GM18873 (cell line): ENCODE results near the gene WDR11.

Source experiments
- ATAC-seq: cut with Tn5 transposase; IDR thresholded peaks from one replicate; pipeline ENCODE4 v1.9.1; 2021; ENCODE audit warnings: mild to moderate bottlenecking, moderate library complexity, moderate number of reproducible peaks; ENCODE audit not compliant: unreplicated experiment, low FRiP score

The WDR11 gene

GRCh38 chr10:120850911-120851865, at the start of gene WDR11:
Gene WDR11 (plus strand): TSS chr10:120851362. CDS start chr10:120851421, 59 bp downstream.
- peak; percentile 92 for ATAC-seq

- ATAC-seq = no peak
Measured at GRCh38 chr10:120802935-120803334, 48.2 kb upstream of the WDR11 start.

DNA sequence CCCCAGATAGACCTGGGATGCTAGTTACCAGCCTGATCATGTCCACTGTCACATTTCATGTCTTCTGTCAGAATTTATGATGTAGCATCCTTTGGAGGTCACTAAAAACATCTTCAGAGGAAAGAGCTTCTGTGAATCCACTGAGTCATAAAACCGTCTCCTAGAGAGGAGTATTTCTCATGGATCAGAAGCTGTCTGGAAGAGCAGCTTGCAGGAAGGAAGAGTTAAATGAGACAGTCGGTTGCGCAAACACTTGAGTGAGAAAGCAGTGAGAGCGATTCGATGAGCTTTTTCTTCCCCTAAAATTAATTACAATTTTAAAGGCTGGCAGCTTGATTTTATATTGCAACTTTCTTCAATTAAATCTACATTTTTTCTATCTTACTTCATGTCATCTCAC, 47.2 kb upstream of the WDR11 start:
- ATAC-seq = no peak

GRCh38 chr10:120805014-120805812, 45.9 kb upstream of the WDR11 start:
- no peak for ATAC-seq

DNA sequence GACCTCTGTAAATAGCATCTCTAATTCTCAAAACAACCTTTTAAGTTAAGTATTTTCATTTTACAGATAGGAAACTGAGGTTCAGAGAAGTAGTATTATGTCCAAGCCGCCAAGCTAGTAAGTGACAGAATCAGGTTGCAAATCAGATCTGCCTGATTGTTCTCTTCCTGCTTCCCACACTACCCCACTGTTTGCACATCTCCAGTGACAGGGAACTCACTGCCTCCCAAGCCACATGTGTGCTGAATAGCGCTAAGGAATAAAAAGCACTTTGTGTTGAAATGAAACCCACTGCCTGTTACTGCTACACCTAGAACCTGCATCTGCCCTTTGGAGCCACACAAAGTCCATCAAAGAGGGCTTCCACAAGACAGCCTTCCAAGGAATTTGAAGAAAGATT, 45.1 kb upstream of the WDR11 start:
- ATAC-seq = no peak

DNA sequence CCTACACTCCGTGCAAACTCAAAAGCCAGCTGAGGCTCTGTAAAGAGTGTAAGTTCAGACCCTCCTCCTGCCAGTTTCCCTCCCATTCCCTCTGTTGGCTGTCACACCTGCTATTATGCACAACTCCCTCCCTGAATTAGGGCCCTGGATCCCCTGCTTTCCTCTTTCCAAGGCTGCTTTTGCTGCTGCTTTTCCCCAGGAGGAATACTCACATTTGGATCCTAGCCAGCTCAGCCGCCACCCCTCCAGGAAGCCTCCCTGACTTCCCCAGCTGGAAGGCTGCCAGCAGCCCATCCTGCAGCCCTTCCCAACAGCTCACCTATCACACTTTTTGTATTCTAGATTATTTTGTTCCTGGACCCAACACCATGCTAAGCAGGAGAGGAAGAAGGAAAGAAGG, 40.9 kb upstream of the WDR11 start:
- ATAC-seq = no peak

- no peak for ATAC-seq
Measured at GRCh38 chr10:120813085-120813484, 38.1 kb upstream of the WDR11 start.

GRCh38 chr10:120818301-120818700, 32.9 kb upstream of the WDR11 start:
- ATAC-seq = no peak

GRCh38 chr10:120819366-120819765, 31.8 kb upstream of the WDR11 start:
- ATAC-seq = no peak

DNA sequence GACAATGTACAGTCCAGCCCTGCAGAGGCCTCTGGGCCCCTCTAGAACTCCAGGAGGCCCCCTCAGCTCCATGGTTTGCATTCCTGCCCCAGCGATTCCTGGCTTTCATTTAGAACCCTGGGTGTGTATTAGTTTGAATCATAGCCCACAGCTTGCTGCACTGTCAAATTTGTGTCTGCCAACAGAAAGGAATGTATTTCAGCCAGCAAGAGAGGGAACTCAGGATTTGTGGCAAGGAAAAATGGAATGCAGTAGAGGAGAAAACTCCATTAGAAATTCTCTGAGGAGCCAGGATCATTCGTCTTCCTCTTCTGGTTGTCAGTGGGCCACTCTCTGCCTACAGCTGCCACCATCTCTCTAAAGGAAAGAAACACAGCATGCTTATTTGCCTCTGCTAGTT, 27.9 kb upstream of the WDR11 start:
- ATAC-seq = no peak

DNA sequence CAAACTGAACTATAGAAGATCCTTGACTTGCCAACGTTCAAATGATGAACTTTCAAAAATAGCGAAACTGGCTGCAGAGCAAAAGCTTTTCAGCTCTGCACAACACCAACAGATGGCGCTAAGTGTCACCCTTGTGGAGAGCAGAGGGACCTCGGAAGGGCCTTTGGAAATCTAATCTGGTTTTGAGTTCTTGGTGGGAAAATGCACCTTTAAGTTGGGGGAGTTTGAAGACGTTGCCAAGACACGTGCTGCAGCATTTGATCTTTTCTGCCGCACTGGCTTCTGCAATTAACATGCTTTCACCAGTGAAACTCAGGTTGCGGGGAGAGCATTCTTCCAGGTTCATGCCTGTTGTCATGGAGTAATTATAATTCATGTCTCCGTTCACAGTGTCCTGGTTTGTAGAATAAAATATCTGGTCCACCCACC, 26.3 kb upstream of the WDR11 start:
- no peak for ATAC-seq

DNA sequence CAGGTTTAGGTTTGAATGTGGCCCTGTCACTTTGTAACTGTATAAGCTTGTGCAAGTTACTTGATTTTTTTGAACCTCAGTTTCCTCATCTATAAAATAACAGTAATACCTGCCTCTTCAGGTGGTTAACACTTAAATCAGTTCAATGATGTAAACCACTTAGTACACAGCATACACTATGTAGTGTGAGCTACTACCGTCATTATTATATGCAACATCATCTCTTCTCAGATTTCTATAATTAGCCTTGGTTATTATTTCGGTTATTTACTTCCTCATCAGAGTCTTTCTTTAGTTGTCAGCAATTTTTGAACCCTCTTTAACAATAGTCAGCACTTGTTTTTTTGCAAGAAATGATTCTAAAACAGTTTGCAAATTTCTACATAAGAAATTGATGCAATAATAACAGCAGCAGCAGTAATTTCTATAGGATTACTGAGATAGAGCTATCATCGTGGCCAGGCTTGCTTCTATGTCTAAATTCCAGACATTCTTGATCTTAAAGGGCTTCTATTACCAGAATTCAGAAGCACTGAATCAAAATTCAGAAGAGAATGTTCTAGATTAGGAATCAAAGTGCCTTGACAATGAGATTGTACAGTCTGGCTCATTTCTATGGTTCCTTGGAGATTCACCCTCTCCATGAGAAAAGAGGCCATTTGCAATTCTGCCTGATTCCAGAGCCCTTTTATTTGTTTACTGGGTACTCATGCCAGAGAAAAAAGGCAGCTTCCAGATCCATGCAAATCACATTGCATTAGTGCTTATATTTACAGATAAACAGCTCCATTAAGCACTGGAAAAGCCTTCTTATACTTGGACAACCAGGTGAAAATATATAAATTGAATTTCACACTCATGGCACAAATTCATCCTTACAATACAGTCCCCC, 25.0 kb upstream of the WDR11 start:
- ATAC-seq = no peak

DNA sequence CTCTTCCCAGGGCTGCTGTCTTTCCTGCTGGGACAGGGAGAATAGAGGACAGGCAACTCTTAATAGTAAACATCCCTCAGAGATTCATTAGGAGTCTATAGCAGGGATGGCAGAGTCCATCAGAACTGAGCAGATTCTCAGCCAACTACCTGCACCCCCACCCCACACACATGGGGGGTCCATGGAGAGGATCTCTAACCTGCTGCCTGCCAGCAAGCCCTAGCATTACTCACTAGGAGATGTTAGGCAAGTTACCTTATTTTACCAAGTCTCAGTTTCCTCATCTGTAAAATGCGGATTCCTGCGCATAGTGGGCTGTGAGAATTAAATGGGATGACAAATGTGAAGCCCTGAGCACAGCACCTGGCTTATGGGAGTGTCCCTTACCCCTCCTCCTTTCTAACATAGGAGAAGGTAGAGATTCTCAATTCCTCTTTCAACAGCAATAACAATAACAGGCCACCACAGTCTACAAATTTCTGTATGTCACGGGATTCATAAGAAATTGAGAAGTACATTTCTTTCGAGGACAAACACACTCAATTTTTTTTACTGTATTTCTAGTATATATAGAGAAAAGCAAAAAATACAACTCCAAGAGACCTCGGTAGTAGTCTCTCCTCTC, 23.8 kb upstream of the WDR11 start:
- ATAC-seq = no peak

DNA sequence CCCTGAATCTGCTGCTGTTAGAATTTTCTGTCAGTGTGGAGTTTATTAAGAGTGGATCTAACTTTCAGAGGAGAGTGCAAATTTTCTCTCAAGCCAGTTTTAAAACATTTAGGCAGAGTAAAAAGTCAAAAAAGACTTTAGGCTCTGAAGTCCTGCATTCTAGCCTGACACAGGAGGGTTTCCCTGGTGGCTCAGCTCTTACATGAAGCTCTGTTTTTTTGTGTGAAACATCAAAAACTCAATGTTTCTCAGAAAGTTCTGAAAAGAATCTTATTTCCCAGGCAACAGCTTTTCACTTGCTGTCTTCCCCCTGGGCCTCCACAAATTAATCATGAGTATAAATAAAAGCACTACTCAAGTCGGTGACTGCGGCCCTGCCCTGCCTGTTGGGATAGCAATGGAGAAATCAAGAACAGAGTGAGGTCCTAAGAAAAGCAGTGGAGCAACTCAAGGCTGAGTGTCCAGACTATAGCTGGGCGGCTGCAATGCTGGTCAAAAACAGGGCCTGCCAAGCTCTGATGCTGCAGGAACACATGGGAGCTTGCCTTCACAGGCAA, 22.3 kb upstream of the WDR11 start:
- no peak for ATAC-seq

DNA sequence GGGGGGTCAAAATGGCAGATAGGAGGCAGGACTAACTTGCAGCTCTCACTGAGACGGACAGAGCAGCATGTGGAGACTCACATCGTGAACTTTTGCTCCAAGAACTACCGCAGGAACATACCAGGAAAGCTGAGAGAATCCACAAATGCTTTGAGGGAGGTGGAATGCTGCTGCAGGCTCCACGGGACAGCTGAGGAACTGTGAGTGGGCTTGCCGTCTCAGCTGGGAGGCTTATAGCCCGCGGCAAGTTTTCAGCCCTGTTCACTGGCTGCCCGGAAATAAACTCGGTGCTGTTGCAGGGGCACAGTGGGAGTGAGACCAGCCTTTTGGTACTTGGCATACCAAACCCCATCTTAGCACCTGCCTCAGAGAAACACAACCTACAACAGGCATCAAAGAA, 19.1 kb upstream of the WDR11 start:
- no peak for ATAC-seq

DNA sequence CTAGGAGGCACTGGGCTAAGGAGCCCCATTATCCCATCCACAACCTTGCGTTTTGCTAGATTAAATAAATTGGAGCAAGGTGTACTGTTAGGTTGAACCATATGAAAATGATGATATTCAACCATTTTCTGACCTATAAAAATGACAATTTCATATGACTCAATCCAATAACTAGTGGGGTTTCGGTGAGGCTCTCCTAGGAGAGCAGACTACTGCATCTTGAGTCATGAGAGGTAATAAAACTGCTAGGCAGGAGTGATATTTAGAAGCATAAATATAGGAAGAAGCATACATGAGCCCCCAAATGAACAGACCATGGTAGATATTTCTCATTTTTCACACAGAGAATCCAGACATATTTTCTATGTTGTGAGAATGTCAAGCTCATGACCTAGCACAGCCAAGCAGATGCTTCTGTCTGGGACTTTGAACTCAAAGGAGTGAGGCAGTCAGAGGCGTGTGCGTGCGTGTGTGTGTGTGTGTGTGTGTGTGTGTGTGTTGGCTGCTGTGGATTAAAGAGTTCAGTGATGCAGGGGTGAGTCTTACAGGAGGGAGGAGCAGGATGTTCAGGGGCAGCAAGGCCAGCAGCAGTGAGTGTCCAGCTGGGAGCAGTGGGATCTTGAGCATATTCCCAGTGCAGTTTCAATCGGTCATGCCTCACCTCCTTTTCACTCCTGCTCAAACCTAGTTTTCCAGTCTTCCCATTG, 17.8 kb upstream of the WDR11 start:
- no peak for ATAC-seq

DNA sequence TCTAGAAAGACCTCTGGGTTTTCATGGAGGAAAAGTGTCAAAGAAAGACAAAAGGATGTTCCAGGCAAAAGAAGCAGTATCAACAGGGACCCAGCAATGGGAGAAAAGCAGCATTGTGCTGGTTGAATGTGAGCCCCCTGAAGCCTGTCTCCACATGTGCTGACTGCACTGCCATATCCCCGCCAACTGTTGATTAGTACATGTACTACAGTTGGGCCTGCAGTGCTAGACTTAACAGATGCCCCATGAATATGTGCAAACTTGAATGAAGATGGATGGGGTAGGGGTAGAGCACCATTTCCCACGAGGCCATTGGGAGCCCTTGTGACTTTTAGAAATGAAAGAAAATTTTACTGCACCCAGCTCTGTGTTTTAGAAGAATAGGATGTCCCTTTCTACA, 15.6 kb upstream of the WDR11 start:
- ATAC-seq = no peak

GRCh38 chr10:120838941-120839340, 12.2 kb upstream of the WDR11 start:
- no peak for ATAC-seq

DNA sequence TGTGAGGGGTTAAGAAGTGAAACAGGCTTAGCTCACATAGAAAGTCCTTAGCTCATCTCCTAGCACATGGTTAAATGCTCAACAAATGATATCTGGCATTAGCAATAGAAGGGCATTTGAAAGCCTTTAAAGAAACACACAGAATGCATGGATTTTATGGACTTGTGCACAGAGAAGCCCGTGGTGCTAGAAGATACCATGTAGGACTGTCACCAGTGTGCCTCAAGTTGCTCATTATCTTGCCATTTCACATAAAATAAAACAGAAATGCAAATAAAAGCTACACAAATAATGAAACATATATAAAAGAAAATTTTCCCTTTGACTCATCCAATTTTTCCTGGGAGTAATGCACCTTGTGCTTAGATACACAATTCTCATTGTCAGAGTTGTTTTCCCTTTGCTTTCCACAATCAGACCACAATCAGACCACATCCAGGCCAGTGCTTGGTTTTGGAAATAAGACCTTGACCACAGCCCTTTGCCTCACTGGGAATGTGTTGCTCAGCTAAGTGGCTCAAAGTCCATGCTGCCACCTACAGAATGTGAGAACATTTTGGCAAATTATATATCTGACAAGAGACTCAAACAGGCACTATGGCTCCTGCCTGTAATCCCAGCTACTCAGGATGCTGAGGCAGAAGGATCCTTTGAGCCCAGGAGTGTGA, 9.5 kb upstream of the WDR11 start:
- ATAC-seq = no peak
